ENCODE measurements around the gene PURB. TPM values are rescaled to one million over a fixed set of nuclear protein-coding genes. Genes with fewer than 3 reads are reported as not detected.

The PURB gene
- total and polyA plus RNA-seq, 2 experiments from 2014 or later = 1.6 to 17.0 TPM

DNA sequence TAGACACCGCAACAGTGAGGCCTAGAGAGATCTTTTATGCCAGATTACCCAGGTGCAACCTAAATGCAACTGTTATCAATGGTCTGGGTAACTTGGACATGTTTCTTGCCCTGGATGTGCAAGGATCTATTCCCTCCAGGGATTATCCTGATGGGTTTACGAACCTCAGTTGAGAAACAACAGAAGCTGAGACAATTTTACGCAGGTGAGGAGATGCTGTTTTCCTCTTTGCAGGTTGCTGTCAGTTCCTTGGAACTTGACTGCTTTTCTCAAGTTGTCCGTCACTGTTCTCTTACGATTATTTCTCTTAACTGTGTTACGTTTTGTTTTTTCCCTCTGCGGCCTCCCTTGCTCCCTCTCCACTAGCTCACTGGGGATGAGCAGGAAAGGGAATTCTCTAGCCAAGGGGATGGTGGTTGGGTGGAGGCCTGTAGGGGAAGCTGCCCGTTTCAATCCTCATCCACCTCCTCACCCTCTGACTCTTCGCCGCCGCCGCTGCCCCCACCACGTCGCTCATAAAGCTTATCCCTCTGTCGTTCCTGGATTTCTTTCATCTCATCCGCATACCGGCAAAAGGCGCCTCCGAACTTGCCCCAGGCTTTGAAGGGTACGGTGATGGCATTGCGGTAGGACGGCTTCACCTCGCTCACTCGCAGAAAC is 1.2 kb downstream of the PURB start:
- H3K9me3 ChIP-seq (ENCODE audit: low read depth) = no peaks in the 10 kb centered on the region
- H3K79me2 ChIP-seq (ENCODE audit: insufficient read depth) = peaks cover 85% of the 10 kb centered on the region
- no peak overlapping the region for H2AFZ ChIP-seq
- TF ChIP-seq EZH2 (IDR thresholded peaks at IDR 0.05; ENCODE audit: insufficient read depth, poor library complexity, severe bottlenecking) (no peak), EZH2phosphoT487 (IDR thresholded peaks at IDR 0.05; ENCODE audit: insufficient read depth, low read depth) (no peak)
- peaks cover 46% of the 10 kb centered on the region for H3K4me1 ChIP-seq (ENCODE audit: insufficient read depth)
- 19 to 20% methylated on average over 24 of the region's 24 CpGs for WGBS, 2 experiments (ENCODE audit: low coverage in 1 of 2, low lambda C conversion rate in 2 of 2, missing lambda C conversion rate in 2 of 2)
- peak overlapping the region; percentile 87 for H3K4me2 ChIP-seq (ENCODE audit: unreplicated experiment)
- peaks cover 11% of the 10 kb centered on the region; the same call in 1 of the 2 replicates for H4K20me1 ChIP-seq (ENCODE audit: insufficient read depth)
- in situ Hi-C loops (cut with MboI) = no loop called here
- H3K4me3 ChIP-seq = peak overlapping the region; percentile 86
- H3K27ac ChIP-seq = peak overlapping the region; percentile 87
- H3K36me3 ChIP-seq (ENCODE audit: low read depth) = no peaks in the 10 kb centered on the region
- no peaks in the 10 kb centered on the region for H3K9me2 ChIP-seq (ENCODE audit: insufficient read depth)
- peak overlapping the region; percentile 99 for H3K9ac ChIP-seq
- peak; percentile 49 for DNase-seq
- H3F3A ChIP-seq (ENCODE audit: insufficient read depth) = peaks cover 60% of the 10 kb centered on the region
- no peaks in the 10 kb centered on the region for H3K27me3 ChIP-seq (replicated peaks; ENCODE audit: insufficient read depth)

DNA sequence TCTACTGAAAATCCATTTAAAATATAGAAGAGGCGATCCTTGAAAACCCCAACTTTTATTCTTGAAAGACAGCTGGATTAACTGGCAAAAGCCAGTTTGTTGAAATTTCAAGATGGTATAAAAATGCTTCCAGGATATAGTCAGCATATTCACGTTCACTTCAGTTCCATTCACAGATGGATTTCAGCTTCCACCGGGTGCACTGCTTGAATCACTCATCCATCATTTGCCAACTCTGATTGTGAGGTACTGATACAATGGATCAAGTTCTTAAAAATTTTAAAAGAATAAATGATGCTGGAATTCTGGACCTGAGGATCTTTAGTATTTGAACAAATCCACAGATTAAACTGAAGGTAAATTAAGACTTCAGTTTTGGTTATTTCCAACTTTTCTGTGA is 2.4 kb downstream of the PURB start:
- H3K27ac ChIP-seq = peak overlapping the region; percentile 87; the same call in 1 of the 2 replicates
- H3K9me3 ChIP-seq (ENCODE audit: low read depth) = no peaks in the 10 kb centered on the region
- H3K9me2 ChIP-seq (ENCODE audit: insufficient read depth) = no peaks in the 10 kb centered on the region
- H3K27me3 ChIP-seq (replicated peaks; ENCODE audit: insufficient read depth) = no peaks in the 10 kb centered on the region
- peaks cover 46% of the 10 kb centered on the region for H3K4me1 ChIP-seq (ENCODE audit: insufficient read depth)
- peak; percentile 59 for DNase-seq
- H2AFZ ChIP-seq = no peak overlapping the region
- 33 to 35% methylated on average over 3 of the region's 3 CpGs for WGBS, 2 experiments (ENCODE audit: low coverage in 1 of 2, low lambda C conversion rate in 2 of 2, missing lambda C conversion rate in 2 of 2)
- in situ Hi-C loops (cut with MboI) = no loop called here
- H3K9ac ChIP-seq = peak overlapping the region; percentile 99
- H3K79me2 ChIP-seq (ENCODE audit: insufficient read depth) = peaks cover 85% of the 10 kb centered on the region
- H3K4me2 ChIP-seq (ENCODE audit: unreplicated experiment) = peak overlapping the region; percentile 87
- peaks cover 11% of the 10 kb centered on the region; the same call in 1 of the 2 replicates for H4K20me1 ChIP-seq (ENCODE audit: insufficient read depth)
- TF ChIP-seq EZH2 (IDR thresholded peaks at IDR 0.05; ENCODE audit: insufficient read depth, poor library complexity, severe bottlenecking) = no peak
- no peak for TF ChIP-seq EZH2phosphoT487 (IDR thresholded peaks at IDR 0.05; ENCODE audit: insufficient read depth, low read depth)
- H3K4me3 ChIP-seq = peak overlapping the region; percentile 86
- peaks cover 64% of the 10 kb centered on the region for H3F3A ChIP-seq (ENCODE audit: insufficient read depth)
- H3K36me3 ChIP-seq (ENCODE audit: low read depth) = no peaks in the 10 kb centered on the region

DNA sequence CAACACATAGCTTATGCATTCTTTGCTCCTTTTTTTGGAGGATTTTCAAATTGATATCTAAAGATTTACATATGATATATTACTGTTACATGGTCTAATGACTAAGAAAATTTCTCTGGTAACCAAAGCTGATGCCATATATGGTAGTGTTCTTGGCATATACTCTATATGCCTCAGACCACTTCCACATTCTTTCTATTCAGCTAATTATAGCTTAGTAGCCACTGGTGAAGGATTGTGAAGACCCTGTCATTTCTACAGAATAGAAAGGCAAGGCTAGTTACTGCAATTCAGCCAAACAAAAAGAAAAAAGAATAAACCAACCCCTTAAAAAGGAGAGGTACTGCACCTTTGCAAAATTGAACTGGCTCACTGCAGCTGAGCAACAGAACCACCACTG is 3.7 kb downstream of the PURB start:
- Histone ChIP-seq H3K4me3 (peak overlapping the region; percentile 86), H3K27me3 (replicated peaks; ENCODE audit: insufficient read depth) (no peaks in the 10 kb centered on the region), H3K4me2 (ENCODE audit: unreplicated experiment) (peak overlapping the region; percentile 87), H3K4me1 (ENCODE audit: insufficient read depth) (peaks cover 44% of the 10 kb centered on the region), H3K9ac (peak overlapping the region; percentile 99), H3K9me2 (ENCODE audit: insufficient read depth) (no peaks in the 10 kb centered on the region), H3K27ac (peak overlapping the region; percentile 87), H3K36me3 (ENCODE audit: low read depth) (no peaks in the 10 kb centered on the region), H3K79me2 (ENCODE audit: insufficient read depth) (peaks cover 75% of the 10 kb centered on the region), H4K20me1 (ENCODE audit: insufficient read depth) (peaks cover 11% of the 10 kb centered on the region; the same call in 1 of the 2 replicates), H3K9me3 (ENCODE audit: low read depth) (no peaks in the 10 kb centered on the region), H3F3A (ENCODE audit: insufficient read depth) (peaks cover 68% of the 10 kb centered on the region), H2AFZ (no peak overlapping the region)
- peak; percentile 78 for DNase-seq
- in situ Hi-C loops (cut with MboI) = no loop called here
- no peak for TF ChIP-seq EZH2phosphoT487 (IDR thresholded peaks at IDR 0.05; ENCODE audit: insufficient read depth, low read depth)
- TF ChIP-seq EZH2 (IDR thresholded peaks at IDR 0.05; ENCODE audit: insufficient read depth, poor library complexity, severe bottlenecking) = no peak

DNA sequence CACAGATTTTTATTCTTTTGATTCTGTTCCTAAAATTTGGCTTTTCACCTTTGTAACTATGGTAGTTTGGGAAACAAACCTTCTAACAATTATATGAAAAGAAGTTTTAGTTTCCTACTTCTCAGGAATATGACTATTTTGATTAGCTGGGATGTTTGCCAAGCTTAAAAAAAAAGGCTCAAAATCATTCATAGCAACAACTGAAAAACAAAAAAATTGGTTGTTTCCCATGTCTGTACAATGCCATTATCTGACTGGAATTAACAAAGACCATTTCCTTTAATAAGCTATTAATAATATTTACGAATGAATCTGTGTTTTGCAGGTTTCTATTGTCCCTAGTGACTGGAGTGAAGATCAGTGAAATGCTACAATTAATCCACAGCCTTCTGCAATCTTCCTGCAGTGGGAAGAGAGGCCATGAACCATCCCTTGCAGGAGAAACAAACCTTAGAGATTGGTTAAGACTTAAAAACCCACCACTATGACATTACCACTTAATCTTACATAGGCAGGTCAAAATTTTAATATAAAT is 4.2 kb downstream of the PURB start:
- H3K79me2 ChIP-seq (ENCODE audit: insufficient read depth) = peaks cover 71% of the 10 kb centered on the region
- H3F3A ChIP-seq (ENCODE audit: insufficient read depth) = peaks cover 68% of the 10 kb centered on the region
- WGBS, 2 experiments (ENCODE audit: low coverage in 1 of 2, low lambda C conversion rate in 2 of 2, missing lambda C conversion rate in 2 of 2) = 36 to 49% methylated on average over 1 of the region's 1 CpG
- peak overlapping the region; percentile 86 for H3K4me3 ChIP-seq
- peaks cover 40% of the 10 kb centered on the region for H3K4me1 ChIP-seq (ENCODE audit: insufficient read depth)
- H3K9me3 ChIP-seq (ENCODE audit: low read depth) = no peaks in the 10 kb centered on the region
- H3K36me3 ChIP-seq (ENCODE audit: low read depth) = no peaks in the 10 kb centered on the region
- in situ Hi-C loops (cut with MboI) = no loop called here
- H3K4me2 ChIP-seq (ENCODE audit: unreplicated experiment) = peak overlapping the region; percentile 87
- H3K27ac ChIP-seq = peak overlapping the region; percentile 87
- H4K20me1 ChIP-seq (ENCODE audit: insufficient read depth) = peaks cover 11% of the 10 kb centered on the region; the same call in 1 of the 2 replicates
- H3K9me2 ChIP-seq (ENCODE audit: insufficient read depth) = no peaks in the 10 kb centered on the region
- TF ChIP-seq EZH2phosphoT487 (IDR thresholded peaks at IDR 0.05; ENCODE audit: insufficient read depth, low read depth) = no peak
- no peak for TF ChIP-seq EZH2 (IDR thresholded peaks at IDR 0.05; ENCODE audit: insufficient read depth, poor library complexity, severe bottlenecking)
- peak overlapping the region; percentile 24 for H3K9ac ChIP-seq
- DNase-seq = peak; percentile 46
- no peak overlapping the region for H2AFZ ChIP-seq
- H3K27me3 ChIP-seq (replicated peaks; ENCODE audit: insufficient read depth) = no peaks in the 10 kb centered on the region
